K562 (cell line): ENCODE measurements around the gene DDX41. TPM values are rescaled to one million over a fixed set of nuclear protein-coding genes. Genes with fewer than 3 reads are reported as not detected.

Source experiments
- CREM ChIP-seq: IDR thresholded peaks from 2 replicates; pipeline ENCODE4 v1.6.1; 2014; ENCODE audit warnings: antibody characterized with exemption, low read depth
- DNMT1 ChIP-seq: fragments of 450-650 bp; IDR thresholded peaks from 2 replicates; pipeline ENCODE4 v1.6.1; 2016; ENCODE audit warnings: antibody characterized with exemption, mild to moderate bottlenecking
- HLTF ChIP-seq: fragments of 450-650 bp; IDR thresholded peaks from 2 replicates; pipeline ENCODE4 v1.6.1; 2016
- KDM2B ChIP-seq: fragments of 250-450 bp; sonication (Bioruptor Pico); IDR thresholded peaks from 2 replicates; pipeline ENCODE4 v1.8.0; 2021; ENCODE audit warnings: mild to moderate bottlenecking, moderate library complexity
- RB1 ChIP-seq: fragments of 450-650 bp; IDR thresholded peaks from 2 replicates; pipeline ENCODE4 v1.6.1; 2017; ENCODE audit warnings: low read depth, mild to moderate bottlenecking
- ZC3H4 ChIP-seq: sonication (generic); formaldehyde crosslinking; IDR thresholded peaks from 2 replicates; pipeline ENCODE4 v1.9.0; 2021; ENCODE audit warnings: missing genetic modification reagents, borderline replicate concordance
- ZNF239 ChIP-seq: fragments of 250-450 bp; sonication (Bioruptor Pico); IDR thresholded peaks from 2 replicates; pipeline ENCODE4 v1.4.0; 2020; ENCODE audit warnings: mild to moderate bottlenecking
- polyA plus RNA-seq, 8 experiments: library from polyadenylated mRNA; depleted of rRNA in 4 of 8; stranded (reverse) in 5 of 8; unstranded in 3 of 8; fragments of >200 nt; fragmentation: Nextera tagmentation in 2 of 8; fragmentation: Illumina TruSeq in 1 of 8; extraction: Ambion mirVana in 2 of 8; extraction: Trizol in 1 of 8; gene quantifications; 2 replicates each; pipeline versions ENCODE4 v1.2.1 to v1.2.3, GENCODE V29; 2011 to 2014; ENCODE audit warnings: inconsistent platforms in 1 of 8, missing spikeins in 1 of 8
- total RNA-seq, 7 experiments: library from RNA; depleted of rRNA in 6 of 7; stranded (reverse); fragments of >200 nt in 6 of 7; fragmentation: Illumina TruSeq in 2 of 7; extraction: Trizol in 2 of 7; gene quantifications; 2 replicates each; pipeline versions ENCODE4 v1.2.1 to v1.2.3, GENCODE V29; 2011 to 2021; ENCODE audit warnings: low replicate concordance in 1 of 7
- TF ChIP-seq, protein P1 (sequence below): fragments of 450-650 bp; IDR thresholded peaks from 2 replicates; pipeline ENCODE4 v1.6.1; 2016; ENCODE audit warnings: antibody characterized with exemption
- TF ChIP-seq, protein P2 (sequence below): conservative IDR thresholded peaks from 2 replicates; pipeline ENCODE4 v1.6.1; 2011; ENCODE audit warnings: low read depth, mild to moderate bottlenecking, low read length; ENCODE audit not compliant: control insufficient read depth
- TF ChIP-seq, protein P3 (sequence below): fragments of 200-800 bp; sonication (Bioruptor generic); IDR thresholded peaks from 2 replicates; pipeline ENCODE4 v1.6.1; 2017; ENCODE audit warnings: missing genetic modification characterization, missing compliant biosample characterization
- TF ChIP-seq, protein P4 (sequence below), 2 experiments: fragments of 450-650 bp; formaldehyde crosslinking in 1 of 2; IDR thresholded peaks; 2 replicates each; pipeline versions ENCODE4 v1.4.0 to v1.6.1; 2014 to 2020; ENCODE audit warnings: mild to moderate bottlenecking in 2 of 2, borderline replicate concordance in 1 of 2, low read depth in 1 of 2
- TF ChIP-seq, protein P5 (sequence below): fragments of 450-650 bp; conservative IDR thresholded peaks from 2 replicates; pipeline ENCODE4 v1.6.1; 2016; ENCODE audit warnings: missing genetic modification characterization, low read depth, mild to moderate bottlenecking, missing compliant biosample characterization, moderate library complexity

DDX41 gene
- total and polyA plus RNA-seq, 9 of the 15 experiments (the other 6 are each of a cell fraction or from before 2014, with no cell fraction given), result 38.2 to 284 (median 116) TPM

DNA sequence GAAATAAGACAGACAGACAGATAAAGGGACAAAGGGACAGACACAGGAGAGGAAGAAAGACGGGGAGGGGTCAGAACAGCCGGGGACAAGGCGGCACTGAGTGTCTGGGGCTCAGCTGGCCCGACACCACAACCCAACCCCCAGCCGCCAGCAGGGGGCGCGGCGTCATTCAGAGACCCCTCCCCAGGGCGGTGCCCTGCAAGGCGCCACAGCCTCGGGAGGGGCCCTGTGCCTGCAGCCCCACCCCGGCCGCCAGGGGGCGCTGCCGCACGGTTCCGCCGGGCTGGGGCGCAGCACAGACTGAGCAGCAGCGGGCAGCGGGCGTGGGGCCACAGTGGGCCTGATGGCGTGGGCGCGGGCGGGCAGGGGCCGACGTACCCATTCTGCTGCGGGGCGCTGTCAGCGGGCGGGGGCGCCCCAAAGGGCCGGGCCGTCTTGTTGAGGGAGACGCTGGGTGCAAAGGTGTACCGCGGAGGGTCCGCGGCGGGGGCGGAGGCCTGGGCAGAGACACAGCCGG, 25.3 kb downstream of the DDX41 start (continued):
- TF ChIP-seq, protein P1, sequence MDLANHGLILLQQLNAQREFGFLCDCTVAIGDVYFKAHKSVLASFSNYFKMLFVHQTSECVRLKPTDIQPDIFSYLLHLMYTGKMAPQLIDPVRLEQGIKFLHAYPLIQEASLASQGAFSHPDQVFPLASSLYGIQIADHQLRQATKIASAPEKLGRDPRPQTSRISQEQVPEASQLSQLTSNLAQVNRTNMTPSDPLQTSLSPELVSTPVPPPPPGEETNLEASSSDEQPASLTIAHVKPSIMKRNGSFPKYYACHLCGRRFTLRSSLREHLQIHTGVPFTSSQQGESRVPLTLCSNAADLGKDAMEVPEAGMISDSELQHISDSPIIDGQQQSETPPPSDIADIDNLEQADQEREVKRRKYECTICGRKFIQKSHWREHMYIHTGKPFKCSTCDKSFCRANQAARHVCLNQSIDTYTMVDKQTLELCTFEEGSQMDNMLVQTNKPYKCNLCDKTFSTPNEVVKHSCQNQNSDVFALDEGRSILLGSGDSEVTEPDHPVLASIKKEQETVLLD, result 0 out of 2 replicates have a peak, but pooled peaks have one; percentile 22
- TF ChIP-seq ZC3H4 (CRISPR knock-in tag), result 0 out of 2 replicates have a peak, but pooled peaks have one; percentile 25
- TF ChIP-seq, protein P2, sequence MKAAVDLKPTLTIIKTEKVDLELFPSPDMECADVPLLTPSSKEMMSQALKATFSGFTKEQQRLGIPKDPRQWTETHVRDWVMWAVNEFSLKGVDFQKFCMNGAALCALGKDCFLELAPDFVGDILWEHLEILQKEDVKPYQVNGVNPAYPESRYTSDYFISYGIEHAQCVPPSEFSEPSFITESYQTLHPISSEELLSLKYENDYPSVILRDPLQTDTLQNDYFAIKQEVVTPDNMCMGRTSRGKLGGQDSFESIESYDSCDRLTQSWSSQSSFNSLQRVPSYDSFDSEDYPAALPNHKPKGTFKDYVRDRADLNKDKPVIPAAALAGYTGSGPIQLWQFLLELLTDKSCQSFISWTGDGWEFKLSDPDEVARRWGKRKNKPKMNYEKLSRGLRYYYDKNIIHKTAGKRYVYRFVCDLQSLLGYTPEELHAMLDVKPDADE, result peak; percentile 79
- TF ChIP-seq RB1, result peak; percentile 98
- TF ChIP-seq DNMT1, result no peak
- TF ChIP-seq CREM, result peak; percentile 69
- TF ChIP-seq, protein P3, sequence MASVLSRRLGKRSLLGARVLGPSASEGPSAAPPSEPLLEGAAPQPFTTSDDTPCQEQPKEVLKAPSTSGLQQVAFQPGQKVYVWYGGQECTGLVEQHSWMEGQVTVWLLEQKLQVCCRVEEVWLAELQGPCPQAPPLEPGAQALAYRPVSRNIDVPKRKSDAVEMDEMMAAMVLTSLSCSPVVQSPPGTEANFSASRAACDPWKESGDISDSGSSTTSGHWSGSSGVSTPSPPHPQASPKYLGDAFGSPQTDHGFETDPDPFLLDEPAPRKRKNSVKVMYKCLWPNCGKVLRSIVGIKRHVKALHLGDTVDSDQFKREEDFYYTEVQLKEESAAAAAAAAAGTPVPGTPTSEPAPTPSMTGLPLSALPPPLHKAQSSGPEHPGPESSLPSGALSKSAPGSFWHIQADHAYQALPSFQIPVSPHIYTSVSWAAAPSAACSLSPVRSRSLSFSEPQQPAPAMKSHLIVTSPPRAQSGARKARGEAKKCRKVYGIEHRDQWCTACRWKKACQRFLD, result 0 out of 2 replicates have a peak, but pooled peaks have one; percentile 32
- TF ChIP-seq, protein P4, sequence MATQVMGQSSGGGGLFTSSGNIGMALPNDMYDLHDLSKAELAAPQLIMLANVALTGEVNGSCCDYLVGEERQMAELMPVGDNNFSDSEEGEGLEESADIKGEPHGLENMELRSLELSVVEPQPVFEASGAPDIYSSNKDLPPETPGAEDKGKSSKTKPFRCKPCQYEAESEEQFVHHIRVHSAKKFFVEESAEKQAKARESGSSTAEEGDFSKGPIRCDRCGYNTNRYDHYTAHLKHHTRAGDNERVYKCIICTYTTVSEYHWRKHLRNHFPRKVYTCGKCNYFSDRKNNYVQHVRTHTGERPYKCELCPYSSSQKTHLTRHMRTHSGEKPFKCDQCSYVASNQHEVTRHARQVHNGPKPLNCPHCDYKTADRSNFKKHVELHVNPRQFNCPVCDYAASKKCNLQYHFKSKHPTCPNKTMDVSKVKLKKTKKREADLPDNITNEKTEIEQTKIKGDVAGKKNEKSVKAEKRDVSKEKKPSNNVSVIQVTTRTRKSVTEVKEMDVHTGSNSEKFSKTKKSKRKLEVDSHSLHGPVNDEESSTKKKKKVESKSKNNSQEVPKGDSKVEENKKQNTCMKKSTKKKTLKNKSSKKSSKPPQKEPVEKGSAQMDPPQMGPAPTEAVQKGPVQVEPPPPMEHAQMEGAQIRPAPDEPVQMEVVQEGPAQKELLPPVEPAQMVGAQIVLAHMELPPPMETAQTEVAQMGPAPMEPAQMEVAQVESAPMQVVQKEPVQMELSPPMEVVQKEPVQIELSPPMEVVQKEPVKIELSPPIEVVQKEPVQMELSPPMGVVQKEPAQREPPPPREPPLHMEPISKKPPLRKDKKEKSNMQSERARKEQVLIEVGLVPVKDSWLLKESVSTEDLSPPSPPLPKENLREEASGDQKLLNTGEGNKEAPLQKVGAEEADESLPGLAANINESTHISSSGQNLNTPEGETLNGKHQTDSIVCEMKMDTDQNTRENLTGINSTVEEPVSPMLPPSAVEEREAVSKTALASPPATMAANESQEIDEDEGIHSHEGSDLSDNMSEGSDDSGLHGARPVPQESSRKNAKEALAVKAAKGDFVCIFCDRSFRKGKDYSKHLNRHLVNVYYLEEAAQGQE (IDR thresholded peaks at IDR 0.05; ENCODE audit: borderline replicate concordance), result peak; percentile 88
- TF ChIP-seq, protein P4 (CRISPR knock-in tag; IDR thresholded peaks at IDR 0.05; ENCODE audit: low read depth), result no peak
- TF ChIP-seq, protein P5, sequence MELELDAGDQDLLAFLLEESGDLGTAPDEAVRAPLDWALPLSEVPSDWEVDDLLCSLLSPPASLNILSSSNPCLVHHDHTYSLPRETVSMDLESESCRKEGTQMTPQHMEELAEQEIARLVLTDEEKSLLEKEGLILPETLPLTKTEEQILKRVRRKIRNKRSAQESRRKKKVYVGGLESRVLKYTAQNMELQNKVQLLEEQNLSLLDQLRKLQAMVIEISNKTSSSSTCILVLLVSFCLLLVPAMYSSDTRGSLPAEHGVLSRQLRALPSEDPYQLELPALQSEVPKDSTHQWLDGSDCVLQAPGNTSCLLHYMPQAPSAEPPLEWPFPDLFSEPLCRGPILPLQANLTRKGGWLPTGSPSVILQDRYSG (tag), result no peak
- 0 out of 2 replicates have a peak, but pooled peaks have one; percentile 9 for TF ChIP-seq ZNF239 (CRISPR knock-in tag)
- no peak for TF ChIP-seq HLTF
- no peak for TF ChIP-seq KDM2B (CRISPR knock-in tag)
